GM18526 (cell line): Measurements from ENCODE around the gene STC2.

Experiments used
- POLR2A ChIP-seq: IDR thresholded peaks from 3 replicates; pipeline ENCODE4 v1.6.1; 2011; ENCODE audit not compliant: insufficient read length; ENCODE audit errors: extremely low read depth

STC2 gene

GRCh38 chr5:173310218-173310769, 17.9 kb downstream of the STC2 start:
- TF ChIP-seq POLR2A: no peak

DNA sequence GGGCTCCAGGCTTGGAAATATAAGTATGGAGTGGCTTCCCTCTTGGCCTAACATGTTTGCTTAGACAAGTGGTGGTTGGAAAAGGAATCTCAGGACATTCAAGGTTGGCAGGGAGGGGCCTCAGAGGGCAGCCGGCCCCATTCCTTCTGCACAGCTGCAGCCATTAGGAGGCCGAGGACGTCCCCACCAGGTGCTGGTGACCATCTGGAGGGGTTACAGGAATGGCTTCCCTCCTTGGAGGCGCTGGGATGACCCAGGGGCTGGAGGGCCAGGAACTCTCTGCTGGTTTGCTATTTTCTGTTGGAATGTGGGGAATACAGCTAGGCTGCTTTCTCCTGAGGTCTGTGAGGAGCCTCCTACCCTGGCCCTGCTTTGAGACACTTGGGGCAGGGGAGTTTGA, 18.5 kb downstream of the STC2 start:
- TF ChIP-seq POLR2A: no peak

DNA sequence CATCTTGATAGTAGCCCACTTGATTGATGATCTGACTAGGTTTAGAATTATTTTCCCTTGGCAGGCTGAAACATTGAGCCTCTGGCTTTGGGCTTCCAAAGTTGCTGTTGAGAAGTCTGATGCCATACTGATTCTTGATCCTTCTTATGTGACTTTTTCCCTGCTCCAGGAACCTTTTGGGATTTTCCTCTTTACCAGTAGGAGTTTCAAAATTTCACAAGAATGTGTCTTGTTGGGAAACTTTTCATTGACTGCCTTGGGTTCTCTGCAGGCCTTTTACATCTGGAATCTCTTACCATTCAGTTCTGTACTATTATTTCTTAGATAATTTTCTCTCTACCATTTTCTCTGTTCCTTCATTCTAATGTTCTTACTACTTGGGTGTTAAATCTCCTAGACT, 20.0 kb downstream of the STC2 start:
- no peak for TF ChIP-seq POLR2A

- TF ChIP-seq POLR2A: no peak
Measured at GRCh38 chr5:173307695-173308094, 20.5 kb downstream of the STC2 start.

- no peak for TF ChIP-seq POLR2A
Measured at GRCh38 chr5:173306695-173307094, 21.5 kb downstream of the STC2 start.

DNA sequence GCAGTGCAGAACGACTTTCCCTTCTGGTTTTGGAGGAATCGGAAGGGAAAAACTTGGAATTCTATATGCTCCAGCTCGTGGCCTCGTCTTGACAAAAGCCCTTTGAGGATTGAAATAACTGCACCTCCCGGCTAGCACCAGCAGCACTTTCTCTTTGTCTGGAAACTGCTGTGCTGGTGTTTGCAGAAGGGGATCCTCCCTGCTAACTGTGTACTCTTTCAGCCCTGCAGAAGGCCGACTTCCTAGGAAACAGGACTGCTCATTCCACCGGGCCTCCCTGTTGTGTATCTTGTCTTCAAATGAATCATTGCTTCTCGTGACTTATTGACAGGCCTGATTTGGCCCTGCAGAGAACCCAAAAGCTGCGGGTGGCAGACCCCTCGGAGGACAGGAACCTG, 23.6 kb downstream of the STC2 start:
- no peak for TF ChIP-seq POLR2A

DNA sequence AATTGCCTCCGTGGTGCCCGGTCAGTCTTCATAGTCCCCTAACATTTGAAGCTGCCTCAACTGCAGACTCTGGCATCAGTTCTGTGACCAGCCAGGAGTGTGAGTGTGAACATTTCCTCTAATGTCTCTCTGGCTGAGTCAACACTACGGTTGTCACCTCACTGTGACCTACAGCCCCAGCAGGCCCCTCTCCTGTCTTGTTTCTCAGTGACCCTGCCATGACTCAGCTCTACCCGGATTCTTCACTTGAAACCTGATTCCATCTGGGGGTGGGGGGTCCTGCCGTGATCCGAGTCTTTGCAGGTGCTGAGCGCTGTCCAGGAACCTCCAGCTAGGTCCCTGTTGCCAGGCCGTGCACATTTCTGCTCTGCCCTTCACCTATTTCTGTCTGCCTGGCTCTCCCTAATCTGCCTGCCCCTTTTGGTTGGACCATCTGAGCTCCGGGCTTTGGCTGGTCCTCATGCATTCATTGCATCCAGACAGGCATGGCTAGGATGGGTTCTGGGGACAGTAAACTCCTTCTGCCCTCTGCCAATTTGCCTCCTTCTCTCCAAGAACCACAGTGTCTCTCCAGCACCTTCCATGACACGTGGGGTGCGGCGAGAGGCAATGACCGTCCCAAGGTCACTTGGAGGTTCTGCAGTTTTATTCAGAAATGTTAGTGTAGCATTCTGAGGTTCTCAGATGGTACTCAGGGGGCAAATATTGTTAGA, 24.2 kb downstream of the STC2 start:
- no peak for TF ChIP-seq POLR2A

DNA sequence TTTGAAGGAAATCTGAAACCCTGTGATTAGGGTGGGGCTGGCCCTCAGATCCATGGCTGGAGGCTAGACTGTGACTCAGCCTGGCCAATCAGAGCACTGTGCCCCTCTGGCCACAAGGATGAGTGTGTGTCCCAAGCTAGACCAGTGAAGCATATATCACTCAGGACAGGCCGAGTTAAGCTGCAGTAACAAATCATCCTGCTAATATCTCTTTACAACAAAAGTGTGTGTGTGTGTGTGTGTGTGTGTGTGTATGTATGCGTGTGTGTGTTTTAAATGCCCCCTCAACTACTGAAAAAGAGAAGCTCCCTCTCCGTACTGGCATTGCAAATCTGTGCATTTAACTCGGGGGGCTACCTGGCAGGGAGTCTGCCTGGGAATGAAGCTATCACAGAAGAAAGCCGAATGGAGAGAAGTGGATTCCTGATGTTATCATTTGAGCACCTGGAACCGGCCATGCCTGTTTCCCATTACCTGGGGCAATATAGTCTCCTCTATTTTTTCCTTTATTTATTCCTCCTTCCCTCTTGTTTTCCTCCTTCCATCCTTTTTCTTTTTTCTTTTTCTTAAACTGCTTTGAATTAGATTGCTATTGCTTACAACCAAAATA, 25.6 kb downstream of the STC2 start:
- no peak for TF ChIP-seq POLR2A

GRCh38 chr5:173301695-173302545, 26.3 kb downstream of the STC2 start:
- no peak for TF ChIP-seq POLR2A

GRCh38 chr5:173300389-173301047, 27.7 kb downstream of the STC2 start:
- TF ChIP-seq POLR2A: no peak

GRCh38 chr5:173299820-173300219, 28.4 kb downstream of the STC2 start:
- TF ChIP-seq POLR2A: no peak

DNA sequence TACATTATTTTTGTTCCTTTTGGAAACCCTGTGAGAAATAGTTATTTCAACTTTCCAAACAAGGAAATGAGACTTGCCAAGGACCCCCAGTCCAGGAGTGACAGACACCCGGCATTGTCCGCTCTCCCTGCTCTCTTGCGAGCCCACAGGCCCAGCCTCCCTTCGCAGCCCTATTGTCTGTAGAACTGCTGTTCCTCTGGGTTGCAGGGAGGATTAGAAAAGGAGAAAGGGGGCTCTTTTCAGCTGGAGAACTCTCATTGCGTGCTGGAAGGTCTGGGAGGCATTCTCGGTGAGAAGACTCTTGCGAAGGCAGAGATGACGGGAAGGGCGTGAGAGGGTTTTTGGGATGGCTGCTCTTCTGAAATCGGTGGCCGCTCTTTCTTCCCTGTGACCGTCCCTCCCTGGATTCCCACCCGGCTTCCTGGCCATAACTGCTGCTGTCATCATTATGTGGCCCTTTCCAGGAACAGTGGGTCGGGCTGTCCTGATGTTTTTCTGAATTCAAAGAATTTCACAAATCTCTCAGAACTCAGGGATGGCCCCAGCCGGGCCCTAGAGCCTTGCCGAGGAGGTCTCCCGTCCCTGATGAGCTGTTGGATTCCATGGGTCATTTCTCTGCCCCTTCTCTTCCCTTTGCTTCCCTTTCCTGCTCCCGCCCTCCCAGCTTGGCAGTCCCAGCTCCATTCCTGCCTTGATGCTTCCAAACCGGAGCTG, 29.8 kb downstream of the STC2 start:
- TF ChIP-seq POLR2A: no peak

- no peak for TF ChIP-seq POLR2A
Measured at GRCh38 chr5:173297813-173298212, 30.4 kb downstream of the STC2 start.
